ENCODE measurements around the gene LIN7A. TPM values are rescaled to one million over a fixed set of nuclear protein-coding genes. Genes with fewer than 3 reads are reported as not detected.
"Not testable (repeated sequence)": the region's sequence is repeated elsewhere in the genome, so short reads cannot be mapped to it uniquely, and the experiment has no call there.

Gene LIN7A
- polyA plus RNA-seq, 1 donor from 2014 or later: 31.5 TPM

GRCh38 chr12:80782963-80783470 is 154.7 kb downstream of the LIN7A start:
- not testable (repeated sequence) for H3K36me3 ChIP-seq (ENCODE audit: insufficient read depth, low read length); H3K9ac ChIP-seq (ENCODE audit: low read length); H3K9me3 ChIP-seq (ENCODE audit: low read length); H3K4me2 ChIP-seq (ENCODE audit: low read length); H3K4me3 ChIP-seq (ENCODE audit: low read length); H3F3A ChIP-seq (ENCODE audit: insufficient read depth, low read length, poor library complexity, severe bottlenecking); H3K9me2 ChIP-seq (ENCODE audit: insufficient read depth, low read length); H4K20me1 ChIP-seq (ENCODE audit: insufficient read depth); H3K27me3 ChIP-seq (ENCODE audit: insufficient read depth, low read depth, low read length); H2AFZ ChIP-seq (ENCODE audit: low read depth, low read length); H3K27ac ChIP-seq (ENCODE audit: low read length); H3K79me2 ChIP-seq (replicated peaks; ENCODE audit: insufficient read depth, low read length)

GRCh38 chr12:80781313-80781712 is 156.4 kb downstream of the LIN7A start:
- Histone ChIP-seq H3K9me3 (ENCODE audit: low read length) (no peaks in the 10 kb centered on the region), H3K4me2 (ENCODE audit: low read length) (no peak overlapping the region), H3F3A (ENCODE audit: insufficient read depth, low read length, poor library complexity, severe bottlenecking) (no peaks in the 10 kb centered on the region), H3K27ac (ENCODE audit: low read length) (no peak overlapping the region), H3K79me2 (replicated peaks; ENCODE audit: insufficient read depth, low read length) (no peaks in the 10 kb centered on the region), H2AFZ (ENCODE audit: low read depth, low read length) (no peak overlapping the region), H3K9me2 (ENCODE audit: insufficient read depth, low read length) (no peaks in the 10 kb centered on the region), H3K36me3 (ENCODE audit: insufficient read depth, low read length) (no peaks in the 10 kb centered on the region), H3K27me3 (ENCODE audit: insufficient read depth, low read depth, low read length) (no peaks in the 10 kb centered on the region), H3K9ac (ENCODE audit: low read length) (no peak overlapping the region), H4K20me1 (ENCODE audit: insufficient read depth) (no peaks in the 10 kb centered on the region), H3K4me3 (ENCODE audit: low read length) (no peak overlapping the region)
- TF ChIP-seq REST (IDR thresholded peaks at IDR 0.05; ENCODE audit: borderline replicate concordance): no peak

GRCh38 chr12:80780746-80781145 is 157.0 kb downstream of the LIN7A start:
- Histone ChIP-seq H2AFZ (ENCODE audit: low read depth, low read length) (no peak overlapping the region), H3K27me3 (ENCODE audit: insufficient read depth, low read depth, low read length) (no peaks in the 10 kb centered on the region), H4K20me1 (ENCODE audit: insufficient read depth) (no peaks in the 10 kb centered on the region), H3K9me3 (ENCODE audit: low read length) (no peaks in the 10 kb centered on the region), H3K27ac (ENCODE audit: low read length) (no peak overlapping the region), H3K9ac (ENCODE audit: low read length) (no peak overlapping the region), H3K4me2 (ENCODE audit: low read length) (no peak overlapping the region), H3K79me2 (replicated peaks; ENCODE audit: insufficient read depth, low read length) (no peaks in the 10 kb centered on the region), H3F3A (ENCODE audit: insufficient read depth, low read length, poor library complexity, severe bottlenecking) (no peaks in the 10 kb centered on the region), H3K9me2 (ENCODE audit: insufficient read depth, low read length) (no peaks in the 10 kb centered on the region), H3K36me3 (ENCODE audit: insufficient read depth, low read length) (no peaks in the 10 kb centered on the region), H3K4me3 (ENCODE audit: low read length) (no peak overlapping the region)
- TF ChIP-seq REST (IDR thresholded peaks at IDR 0.05; ENCODE audit: borderline replicate concordance): no peak
- TF ChIP-seq TAF1 (IDR thresholded peaks at IDR 0.05; ENCODE audit: low read depth): no peak
- TF ChIP-seq POLR2AphosphoS5 (IDR thresholded peaks at IDR 0.05): no peak
- TF ChIP-seq RAD21 (conservative IDR thresholded peaks at IDR 0.05): no peak
- TF ChIP-seq SMC3 (conservative IDR thresholded peaks at IDR 0.05; ENCODE audit: poor library complexity): no peak
- TF ChIP-seq MXI1 (conservative IDR thresholded peaks at IDR 0.05; ENCODE audit: poor library complexity, severe bottlenecking): no peak
- no peak for TF ChIP-seq EP300 (conservative IDR thresholded peaks at IDR 0.05; ENCODE audit: poor library complexity, severe bottlenecking)
- no peak for TF ChIP-seq CTCF (IDR thresholded peaks at IDR 0.05; ENCODE audit: poor library complexity, severe bottlenecking)
- TF ChIP-seq EZH2 (IDR thresholded peaks at IDR 0.05; ENCODE audit: borderline replicate concordance, insufficient read depth, low read length, poor library complexity, severe bottlenecking): no peak

Data from neural cell (in vitro differentiated cells).